ENCODE results near the gene SH3RF2.

DNA sequence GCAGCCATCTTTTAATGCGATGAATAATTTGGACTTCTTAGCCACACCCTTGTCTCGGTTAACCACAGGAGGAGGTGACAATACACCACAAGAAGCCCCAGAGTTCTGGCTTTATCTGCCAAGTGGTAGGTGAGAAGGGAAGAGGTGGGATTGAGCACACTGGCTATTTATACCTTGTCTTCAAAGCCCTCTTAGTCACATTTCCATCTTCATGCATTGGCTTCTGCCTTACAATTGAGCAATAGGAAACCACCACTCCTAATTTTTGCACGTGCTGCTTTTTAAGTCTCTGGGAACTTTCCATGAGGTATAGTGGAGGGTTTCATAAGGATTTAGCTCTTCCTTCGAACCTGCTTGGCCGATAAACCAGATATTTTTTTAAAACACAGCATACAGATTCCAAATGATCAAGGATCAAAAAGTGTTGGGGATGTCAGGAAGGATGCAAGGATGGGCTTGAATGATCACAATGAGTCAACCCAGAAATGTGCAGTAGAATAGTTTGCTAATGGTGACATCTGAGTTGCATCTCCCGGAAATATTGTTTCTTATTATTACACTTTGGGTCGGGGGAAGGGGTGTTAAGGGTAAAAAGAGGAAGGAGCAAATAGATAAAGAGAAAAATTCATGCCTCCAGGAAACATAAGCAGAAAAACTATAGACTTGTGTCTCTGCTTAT lies 143.5 kb downstream of the SH3RF2 start:
- TF ChIP-seq, protein P1, sequence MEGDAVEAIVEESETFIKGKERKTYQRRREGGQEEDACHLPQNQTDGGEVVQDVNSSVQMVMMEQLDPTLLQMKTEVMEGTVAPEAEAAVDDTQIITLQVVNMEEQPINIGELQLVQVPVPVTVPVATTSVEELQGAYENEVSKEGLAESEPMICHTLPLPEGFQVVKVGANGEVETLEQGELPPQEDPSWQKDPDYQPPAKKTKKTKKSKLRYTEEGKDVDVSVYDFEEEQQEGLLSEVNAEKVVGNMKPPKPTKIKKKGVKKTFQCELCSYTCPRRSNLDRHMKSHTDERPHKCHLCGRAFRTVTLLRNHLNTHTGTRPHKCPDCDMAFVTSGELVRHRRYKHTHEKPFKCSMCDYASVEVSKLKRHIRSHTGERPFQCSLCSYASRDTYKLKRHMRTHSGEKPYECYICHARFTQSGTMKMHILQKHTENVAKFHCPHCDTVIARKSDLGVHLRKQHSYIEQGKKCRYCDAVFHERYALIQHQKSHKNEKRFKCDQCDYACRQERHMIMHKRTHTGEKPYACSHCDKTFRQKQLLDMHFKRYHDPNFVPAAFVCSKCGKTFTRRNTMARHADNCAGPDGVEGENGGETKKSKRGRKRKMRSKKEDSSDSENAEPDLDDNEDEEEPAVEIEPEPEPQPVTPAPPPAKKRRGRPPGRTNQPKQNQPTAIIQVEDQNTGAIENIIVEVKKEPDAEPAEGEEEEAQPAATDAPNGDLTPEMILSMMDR (IDR thresholded peaks at IDR 0.05), result no peak
- TF ChIP-seq POLR2A (IDR thresholded peaks at IDR 0.05), result no peak
- TF ChIP-seq POLR2AphosphoS5 (IDR thresholded peaks at IDR 0.05), result no peak
- no peak for TF ChIP-seq EP300 (IDR thresholded peaks at IDR 0.05)

Measured in suprapubic skin (tissue), 4 donors.